HG02588 (cell line): ENCODE measurements around the gene MTF1.
"Not testable (repeated sequence)": the region's sequence is repeated elsewhere in the genome, so short reads cannot be mapped to it uniquely, and the experiment has no call there.

Source experiments
- ATAC-seq: cut with Tn5 transposase; IDR thresholded peaks from one replicate; pipeline ENCODE4 v1.9.1; 2021; ENCODE audit warnings: mild to moderate bottlenecking, moderate library complexity; ENCODE audit not compliant: unreplicated experiment

The MTF1 gene

DNA sequence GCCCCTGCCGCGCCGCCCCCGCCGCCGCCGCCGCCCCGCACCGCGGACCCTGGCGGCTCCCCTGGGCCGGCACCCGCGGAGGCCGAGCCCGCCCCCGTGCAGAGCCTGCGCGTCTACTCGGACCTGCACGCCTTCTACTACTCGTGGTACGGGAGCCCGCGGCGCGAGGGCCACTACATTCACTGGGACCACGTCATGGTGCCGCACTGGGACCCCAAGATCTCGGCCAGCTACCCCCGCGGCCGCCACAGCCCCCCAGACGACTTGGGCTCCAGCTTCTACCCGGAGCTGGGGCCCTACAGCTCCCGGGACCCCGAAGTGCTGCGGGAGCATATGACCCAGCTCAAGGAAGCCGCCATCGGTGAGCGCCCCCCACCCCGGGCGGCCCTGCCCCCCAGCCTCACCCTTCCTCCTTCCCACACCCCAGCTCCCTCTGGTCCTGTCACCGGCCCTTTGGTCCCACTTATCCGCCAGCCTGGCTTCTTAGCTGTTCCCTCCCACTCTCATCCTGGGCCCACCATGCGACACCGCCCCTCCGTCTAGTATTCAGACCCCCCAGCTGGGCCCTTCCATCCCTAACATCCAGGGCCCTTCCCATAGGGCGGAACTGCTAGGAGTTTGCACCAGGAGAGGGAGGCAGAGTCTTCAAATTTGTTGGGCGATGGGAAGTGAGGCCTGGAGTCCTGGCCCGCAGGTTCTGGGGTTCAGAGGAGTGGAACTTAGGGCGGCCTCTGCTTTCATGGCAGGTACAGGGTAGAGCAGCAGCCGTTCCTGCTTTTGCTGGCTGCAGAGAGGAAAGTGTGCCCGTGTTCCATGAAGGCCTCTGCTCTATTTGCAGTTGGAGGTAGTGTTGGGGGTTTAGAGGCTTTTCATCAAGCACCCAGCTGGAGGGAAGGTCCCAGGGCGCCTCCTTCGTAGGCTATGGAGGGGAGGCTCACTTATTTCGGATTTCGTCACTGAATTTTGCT, 64.7 kb downstream of the MTF1 start:
- peak; percentile 32 for ATAC-seq

DNA sequence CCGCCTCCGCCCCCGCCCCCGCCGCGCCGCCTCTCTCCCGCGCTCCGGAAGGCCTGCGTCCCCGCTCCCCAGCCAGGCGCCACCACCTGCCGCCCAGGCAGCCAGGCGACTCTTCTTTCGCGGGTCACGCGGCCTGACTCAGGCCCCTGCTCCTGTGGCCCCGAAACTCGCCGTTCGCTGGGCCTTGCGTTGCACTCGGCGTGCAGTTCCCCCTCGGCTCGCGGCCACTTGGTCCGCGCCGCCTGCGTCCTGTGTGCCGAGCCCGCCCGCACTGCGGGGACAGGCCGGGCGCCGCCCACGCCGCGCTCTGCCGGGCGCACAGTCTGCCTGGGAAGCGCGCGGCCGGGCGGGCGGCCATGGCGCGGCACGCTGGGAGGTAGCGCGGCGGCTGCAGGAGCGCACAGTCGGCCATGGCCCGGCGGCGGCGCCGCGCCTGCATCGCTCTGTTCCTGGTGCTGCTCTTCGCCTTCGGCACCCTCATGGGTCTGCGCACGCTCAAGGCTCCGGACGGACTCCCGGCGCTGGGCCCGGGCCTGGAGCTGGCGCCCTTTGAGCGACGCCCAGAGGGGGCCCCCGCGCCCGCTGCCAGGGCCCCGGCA, 65.5 kb downstream of the MTF1 start, which contains the start of gene MANEAL:
MANEAL (plus strand) TSS at position 75 of the 599 bp plus-strand sequence; CDS start at position 411, 336 bp downstream.
- peak; percentile 53 for ATAC-seq

- no peak for ATAC-seq
Observed at GRCh38 chr1:37792943-37793686, 66.3 kb downstream of the MTF1 start.

GRCh38 chr1:37782491-37782890, 76.9 kb downstream of the MTF1 start:
- ATAC-seq: no peak

DNA sequence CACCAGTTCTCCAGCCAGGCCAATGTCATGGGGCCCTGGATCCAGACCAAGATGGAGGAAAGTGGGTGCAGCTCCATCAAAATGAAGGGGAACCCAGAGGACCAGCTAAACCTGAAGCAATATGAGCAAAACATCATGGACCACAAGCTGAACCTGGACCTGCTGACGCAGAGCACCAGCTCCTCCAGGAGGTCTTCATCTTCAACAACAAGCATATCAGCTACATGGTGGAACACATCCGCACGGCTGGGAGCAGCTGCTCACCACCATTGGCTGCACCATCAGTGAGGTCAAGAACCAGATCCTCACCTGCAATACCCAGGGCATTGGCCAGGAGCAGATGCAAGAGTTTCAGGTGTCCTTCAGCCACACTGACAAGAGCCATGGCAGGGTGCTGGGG, 80.7 kb downstream of the MTF1 start:
- ATAC-seq: no peak

GRCh38 chr1:37776946-37777516, 82.4 kb downstream of the MTF1 start:
- no peak for ATAC-seq

- ATAC-seq: not testable (repeated sequence)
Observed at GRCh38 chr1:37771440-37771839, 88.0 kb downstream of the MTF1 start.

DNA sequence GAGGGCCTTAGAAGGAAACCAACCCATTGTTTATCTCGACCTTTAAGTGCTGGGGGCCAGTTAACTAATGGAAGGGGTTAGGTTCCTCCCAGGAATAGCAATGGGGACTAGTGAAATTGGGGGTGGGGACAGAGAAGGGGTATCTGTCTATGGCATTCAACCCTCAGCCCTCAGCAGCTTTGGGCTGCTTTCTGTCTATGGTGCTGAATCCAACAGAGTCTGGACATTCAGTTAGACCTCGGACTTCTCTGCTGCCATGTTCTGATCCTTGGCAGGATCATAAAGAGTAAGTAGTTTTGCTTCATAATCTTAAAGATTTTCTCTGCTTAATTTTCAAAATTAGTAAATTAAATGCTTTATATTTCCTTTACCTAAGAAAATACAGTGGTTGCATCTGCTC, 91.9 kb downstream of the MTF1 start:
- ATAC-seq: no peak

DNA sequence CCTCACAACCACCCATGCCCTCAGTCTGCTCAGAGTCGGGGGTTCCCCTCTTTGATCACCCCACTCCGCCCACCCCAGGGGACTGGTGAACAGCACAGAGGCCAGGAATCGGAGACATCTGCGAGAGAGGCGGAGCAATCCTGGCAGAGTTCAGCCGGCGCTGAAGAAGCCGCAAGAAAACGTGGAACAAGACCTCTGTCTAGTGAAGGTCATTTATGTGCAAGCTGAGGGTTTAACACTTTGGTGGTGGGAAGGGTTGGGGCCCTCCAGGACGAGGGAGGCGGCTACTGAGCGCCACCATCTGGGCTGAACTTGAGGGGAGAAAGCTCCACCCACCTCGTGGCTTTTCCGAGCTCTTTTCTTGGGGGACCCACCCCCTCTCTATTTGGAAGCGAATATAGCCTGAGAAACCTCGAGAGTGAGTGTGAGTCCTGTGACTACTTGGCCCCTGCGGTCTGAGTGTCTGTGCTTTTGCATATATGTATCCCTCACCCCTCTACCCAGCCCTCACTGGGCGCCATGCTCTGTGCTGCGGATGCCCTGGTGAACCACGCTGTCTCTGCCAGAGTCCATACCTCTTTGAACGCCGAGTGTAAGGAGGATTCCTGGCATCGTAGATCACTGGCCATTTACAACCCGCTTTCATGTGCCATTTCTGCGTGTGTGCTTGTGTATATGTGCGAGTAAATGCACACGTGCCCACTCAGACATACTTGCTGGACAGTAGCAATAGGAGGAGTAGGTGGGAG, 93.3 kb downstream of the MTF1 start:
- ATAC-seq: no peak

- ATAC-seq: no peak
Observed at GRCh38 chr1:37764888-37765441, 94.4 kb downstream of the MTF1 start, which contains the start of gene EPHA10. EPHA10 (minus strand) TSS chr1:37765120; CDS start chr1:37765066, 54 bp downstream.

- ATAC-seq: no peak
Observed at GRCh38 chr1:37764414-37764825, 95.0 kb downstream of the MTF1 start.

- no peak for ATAC-seq
Observed at GRCh38 chr1:37763791-37764413, 95.5 kb downstream of the MTF1 start.

GRCh38 chr1:37762516-37762915, 96.9 kb downstream of the MTF1 start:
- ATAC-seq: no peak

GRCh38 chr1:37761416-37762095, 97.8 kb downstream of the MTF1 start:
- ATAC-seq: no peak
